T-helper 2 cell treated with Interferon-gamma antibody and Interleukin-4, amounts not matched to agents 5 μg/mL and 100 μg/mL, for 36 hours (primary cell): ENCODE results near the gene HSD11B1L.

Source experiments
- DNase-seq: peaks from one replicate; pipeline ENCODE4 v3.0.0; 2021; ENCODE audit warnings: low spot score
- H3K27ac Mint-ChIP-seq: one replicate; pipeline ENCODE4 v1.8.0; 2021; ENCODE audit warnings: mild to moderate bottlenecking, mixed read lengths
- H3K27me3 Mint-ChIP-seq: one replicate; pipeline ENCODE4 v1.8.0; 2021; ENCODE audit warnings: low read depth, mixed read lengths
- H3K36me3 Mint-ChIP-seq: one replicate; pipeline ENCODE4 v1.8.0; 2021; ENCODE audit warnings: low read depth, mixed read lengths
- H3K4me1 Mint-ChIP-seq: one replicate; pipeline ENCODE4 v1.8.0; 2021; ENCODE audit warnings: low read depth, mixed read lengths
- H3K4me3 Mint-ChIP-seq: one replicate; pipeline ENCODE4 v1.8.0; 2022; ENCODE audit warnings: mild to moderate bottlenecking, moderate library complexity, mixed read lengths
- H3K9me3 Mint-ChIP-seq: one replicate; pipeline ENCODE4 v1.8.0; 2021; ENCODE audit warnings: mixed read lengths

The HSD11B1L gene

GRCh38 chr19:5652261-5652660 is 28.6 kb upstream of the HSD11B1L start:
- H3K27me3 Mint-ChIP-seq = no peaks in the 10 kb centered on the region
- H3K36me3 Mint-ChIP-seq = peaks cover 68% of the 10 kb centered on the region
- no peak overlapping the region for H3K27ac Mint-ChIP-seq
- DNase-seq = no peak
- no peaks in the 10 kb centered on the region for H3K9me3 Mint-ChIP-seq
- no peak overlapping the region for H3K4me3 Mint-ChIP-seq
- no peaks in the 10 kb centered on the region for H3K4me1 Mint-ChIP-seq

GRCh38 chr19:5654931-5655330 is 25.9 kb upstream of the HSD11B1L start:
- H3K4me3 Mint-ChIP-seq = no peak overlapping the region
- no peaks in the 10 kb centered on the region for H3K9me3 Mint-ChIP-seq
- no peak for DNase-seq
- no peaks in the 10 kb centered on the region for H3K4me1 Mint-ChIP-seq
- peaks cover 63% of the 10 kb centered on the region for H3K36me3 Mint-ChIP-seq
- no peaks in the 10 kb centered on the region for H3K27me3 Mint-ChIP-seq
- no peak overlapping the region for H3K27ac Mint-ChIP-seq

- Mint-ChIP-seq H3K9me3 (no peaks in the 10 kb centered on the region), H3K27ac (no peak overlapping the region), H3K36me3 (peaks cover 60% of the 10 kb centered on the region), H3K4me1 (no peaks in the 10 kb centered on the region), H3K27me3 (no peaks in the 10 kb centered on the region), H3K4me3 (no peak overlapping the region)
- DNase-seq = no peak
Observed at GRCh38 chr19:5655412-5655811, 25.4 kb upstream of the HSD11B1L start.

GRCh38 chr19:5661483-5661882 is 19.3 kb upstream of the HSD11B1L start:
- no peak overlapping the region for H3K4me3 Mint-ChIP-seq

GRCh38 chr19:5663904-5664303 is 16.9 kb upstream of the HSD11B1L start:
- Mint-ChIP-seq H3K36me3 (peaks cover 46% of the 10 kb centered on the region), H3K27ac (no peak overlapping the region), H3K9me3 (no peaks in the 10 kb centered on the region), H3K27me3 (no peaks in the 10 kb centered on the region), H3K4me3 (no peak overlapping the region), H3K4me1 (no peaks in the 10 kb centered on the region)
- no peak for DNase-seq

More at GRCh38 chr19:5661483-5661882, 19.3 kb upstream of the HSD11B1L start:
- DNase-seq = no peak
- H3K27ac Mint-ChIP-seq = no peak overlapping the region
- H3K27me3 Mint-ChIP-seq = no peaks in the 10 kb centered on the region
- H3K4me1 Mint-ChIP-seq = no peaks in the 10 kb centered on the region
- peaks cover 45% of the 10 kb centered on the region for H3K36me3 Mint-ChIP-seq
- H3K9me3 Mint-ChIP-seq = no peaks in the 10 kb centered on the region

GRCh38 chr19:5664515-5664914 is 16.3 kb upstream of the HSD11B1L start:
- H3K36me3 Mint-ChIP-seq = peaks cover 46% of the 10 kb centered on the region
- DNase-seq = no peak
- H3K4me3 Mint-ChIP-seq = no peak overlapping the region
- H3K27me3 Mint-ChIP-seq = no peaks in the 10 kb centered on the region
- H3K27ac Mint-ChIP-seq = no peak overlapping the region
- no peaks in the 10 kb centered on the region for H3K9me3 Mint-ChIP-seq
- H3K4me1 Mint-ChIP-seq = no peaks in the 10 kb centered on the region

GRCh38 chr19:5665781-5666513 is 14.9 kb upstream of the HSD11B1L start:
- no peaks in the 10 kb centered on the region for H3K27me3 Mint-ChIP-seq
- no peak overlapping the region for H3K4me3 Mint-ChIP-seq
- H3K36me3 Mint-ChIP-seq = peaks cover 41% of the 10 kb centered on the region
- H3K9me3 Mint-ChIP-seq = no peaks in the 10 kb centered on the region
- H3K27ac Mint-ChIP-seq = no peak overlapping the region
- DNase-seq = no peak
- H3K4me1 Mint-ChIP-seq = no peaks in the 10 kb centered on the region

- DNase-seq = no peak
- H3K36me3 Mint-ChIP-seq = peaks cover 39% of the 10 kb centered on the region
- H3K4me3 Mint-ChIP-seq = no peak overlapping the region
- no peaks in the 10 kb centered on the region for H3K9me3 Mint-ChIP-seq
- no peaks in the 10 kb centered on the region for H3K4me1 Mint-ChIP-seq
- no peak overlapping the region for H3K27ac Mint-ChIP-seq
- H3K27me3 Mint-ChIP-seq = no peaks in the 10 kb centered on the region
Observed at GRCh38 chr19:5666921-5667610, 13.8 kb upstream of the HSD11B1L start.

GRCh38 chr19:5667751-5668271 is 13.0 kb upstream of the HSD11B1L start:
- peaks cover 39% of the 10 kb centered on the region for H3K36me3 Mint-ChIP-seq
- no peaks in the 10 kb centered on the region for H3K9me3 Mint-ChIP-seq
- H3K27ac Mint-ChIP-seq = no peak overlapping the region
- H3K27me3 Mint-ChIP-seq = no peaks in the 10 kb centered on the region
- H3K4me3 Mint-ChIP-seq = no peak overlapping the region
- no peaks in the 10 kb centered on the region for H3K4me1 Mint-ChIP-seq
- no peak for DNase-seq

- Mint-ChIP-seq H3K9me3 (no peaks in the 10 kb centered on the region), H3K4me1 (no peaks in the 10 kb centered on the region), H3K27me3 (no peaks in the 10 kb centered on the region), H3K36me3 (peaks cover 37% of the 10 kb centered on the region), H3K4me3 (no peak overlapping the region), H3K27ac (no peak overlapping the region)
- DNase-seq = no peak
Observed at GRCh38 chr19:5669212-5669611, 11.6 kb upstream of the HSD11B1L start.

- DNase-seq = no peak
- Mint-ChIP-seq H3K36me3 (peaks cover 19% of the 10 kb centered on the region), H3K27ac (no peak overlapping the region), H3K27me3 (no peaks in the 10 kb centered on the region), H3K4me3 (no peak overlapping the region), H3K4me1 (no peaks in the 10 kb centered on the region), H3K9me3 (no peaks in the 10 kb centered on the region)
Observed at GRCh38 chr19:5671600-5671999, 9.2 kb upstream of the HSD11B1L start.

GRCh38 chr19:5672708-5673459 is 7.9 kb upstream of the HSD11B1L start:
- H3K9me3 Mint-ChIP-seq = no peaks in the 10 kb centered on the region
- H3K4me1 Mint-ChIP-seq = no peaks in the 10 kb centered on the region
- no peaks in the 10 kb centered on the region for H3K27me3 Mint-ChIP-seq
- no peak for DNase-seq
- H3K27ac Mint-ChIP-seq = no peak overlapping the region
- H3K4me3 Mint-ChIP-seq = no peak overlapping the region
- H3K36me3 Mint-ChIP-seq = peaks cover 9% of the 10 kb centered on the region

- no peaks in the 10 kb centered on the region for H3K4me1 Mint-ChIP-seq
- no peak overlapping the region for H3K4me3 Mint-ChIP-seq
- H3K27me3 Mint-ChIP-seq = no peaks in the 10 kb centered on the region
- DNase-seq = no peak
- peaks cover 8% of the 10 kb centered on the region for H3K36me3 Mint-ChIP-seq
- H3K9me3 Mint-ChIP-seq = no peaks in the 10 kb centered on the region
- no peak overlapping the region for H3K27ac Mint-ChIP-seq
Observed at GRCh38 chr19:5673752-5674151, 7.1 kb upstream of the HSD11B1L start.

GRCh38 chr19:5674714-5675113 is 6.1 kb upstream of the HSD11B1L start:
- no peak overlapping the region for H3K4me3 Mint-ChIP-seq
- no peak overlapping the region for H3K27ac Mint-ChIP-seq

More at GRCh38 chr19:5674714-5675113, 6.1 kb upstream of the HSD11B1L start:
- no peak for DNase-seq
- H3K4me1 Mint-ChIP-seq = peaks cover 3% of the 10 kb centered on the region
- peaks cover 8% of the 10 kb centered on the region for H3K36me3 Mint-ChIP-seq
- no peaks in the 10 kb centered on the region for H3K27me3 Mint-ChIP-seq
- H3K9me3 Mint-ChIP-seq = no peaks in the 10 kb centered on the region
